ENCODE measurements around the gene RPS24.
A peak's percentile ranks its signal among the peaks of the same experiment; 100 is the strongest.

The RPS24 gene

DNA sequence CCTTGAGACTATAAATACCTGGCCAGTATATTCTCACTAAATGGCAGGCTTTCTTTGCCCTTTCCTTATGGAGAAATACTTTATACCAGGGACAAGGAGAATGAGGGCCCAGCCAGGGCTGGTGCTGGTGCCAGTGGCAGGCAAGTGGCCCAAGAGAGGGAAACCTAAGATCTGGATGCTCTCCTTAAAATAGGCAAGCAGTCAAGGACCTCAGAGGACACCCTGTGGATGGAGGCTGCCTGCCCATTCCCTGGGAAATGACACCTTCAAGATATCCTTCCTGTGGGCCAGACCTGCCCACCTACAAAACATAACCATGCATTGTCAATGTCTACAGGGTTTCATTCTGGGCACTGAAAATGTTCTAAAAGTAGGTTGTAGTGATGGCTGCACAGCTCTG lies 33.5 kb upstream of the RPS24 start:
- ChIA-PET CTCF (interaction anchor here (0.6 to 1.4 kb wide), 2 partner anchors 13 to 22 kb away, joined by 3 read pairs; no protein-coding TSS in a partner anchor), POLR2A (no interaction called here)
- no peaks in the 10 kb centered on the region for H3K4me1 ChIP-seq (ENCODE audit: control extremely low read depth in 1 of 4, control insufficient read depth in 4 of 4, insufficient read depth in 4 of 4, low read length in 3 of 4)
- H3K9me3 ChIP-seq (ENCODE audit: control extremely low read depth in 1 of 5, control insufficient read depth in 4 of 5, insufficient read depth in 2 of 5, low read depth in 1 of 5, low read length in 4 of 5): no peaks in the 10 kb centered on the region
- DNase-seq: no peak
- H3K27ac ChIP-seq (ENCODE audit: insufficient read depth in 1 of 2, low read depth in 1 of 2, low read length in 2 of 2, poor library complexity in 1 of 2, severe bottlenecking in 2 of 2): no peak overlapping the region
- no peaks in the 10 kb centered on the region for H3K27me3 ChIP-seq (replicated peaks in 2 of 5; ENCODE audit: control insufficient read depth in 4 of 5, insufficient read depth in 5 of 5, low read length in 4 of 5)
- no peak overlapping the region for H3K4me3 ChIP-seq (ENCODE audit: control insufficient read depth in 1 of 7, extremely low read depth in 1 of 7, insufficient read depth in 4 of 7, low read depth in 2 of 7, low read length in 6 of 7)
- peaks cover 27 to 59% (median 46%) of the 10 kb centered on the region in 4 experiments for H3K36me3 ChIP-seq (ENCODE audit: control insufficient read depth in 4 of 4, insufficient read depth in 4 of 4, low read length in 3 of 4)

DNA sequence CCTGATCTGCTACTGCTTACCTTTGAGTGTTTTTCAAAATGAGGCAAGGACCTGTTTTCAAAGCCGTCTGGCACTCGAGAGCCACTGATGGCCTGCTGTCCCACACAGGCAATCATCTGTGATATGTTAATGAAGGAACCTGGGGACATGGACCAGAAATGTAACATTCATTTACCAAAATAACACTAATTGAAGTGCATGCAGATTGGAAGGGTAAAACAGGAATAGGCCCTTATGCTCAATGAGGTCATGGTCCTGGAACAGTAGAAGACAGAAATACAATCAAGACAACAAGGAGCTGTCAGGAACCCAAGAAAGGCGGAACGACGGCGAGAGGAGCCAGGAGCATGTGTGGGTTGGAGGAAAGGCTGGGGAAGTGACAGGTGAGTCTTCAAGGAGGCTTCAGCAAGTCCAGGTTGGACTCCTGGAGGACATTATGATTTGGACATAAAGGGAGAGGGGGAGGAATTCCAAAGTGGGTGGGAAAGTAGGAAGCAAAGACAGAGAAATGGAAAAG lies 32.6 kb upstream of the RPS24 start:
- DNase-seq: no peak
- ChIA-PET POLR2A (interaction anchor here (0.7 kb wide), 1 partner anchor 210 kb away, joined by 4 read pairs; no protein-coding TSS in a partner anchor), CTCF (interaction anchor here (1.4 kb wide), 1 partner anchor 21 kb away, joined by 3 read pairs; no protein-coding TSS in a partner anchor)
- H3K27ac ChIP-seq (ENCODE audit: insufficient read depth in 1 of 2, low read depth in 1 of 2, low read length in 2 of 2, poor library complexity in 1 of 2, severe bottlenecking in 2 of 2): no peak overlapping the region
- H3K27me3 ChIP-seq (replicated peaks in 2 of 5; ENCODE audit: control insufficient read depth in 4 of 5, insufficient read depth in 5 of 5, low read length in 4 of 5): no peaks in the 10 kb centered on the region
- H3K9me3 ChIP-seq (ENCODE audit: control extremely low read depth in 1 of 5, control insufficient read depth in 4 of 5, insufficient read depth in 2 of 5, low read depth in 1 of 5, low read length in 4 of 5): no peaks in the 10 kb centered on the region
- no peak overlapping the region for H3K4me3 ChIP-seq (ENCODE audit: control insufficient read depth in 1 of 7, extremely low read depth in 1 of 7, insufficient read depth in 4 of 7, low read depth in 2 of 7, low read length in 6 of 7)
- 95% methylated on average over 4 of the region's 6 CpGs for WGBS (ENCODE audit: insufficient coverage)
- H3K36me3 ChIP-seq (ENCODE audit: control insufficient read depth in 4 of 4, insufficient read depth in 4 of 4, low read length in 3 of 4): peaks cover 29 to 66% (median 51%) of the 10 kb centered on the region in 4 experiments
- no peaks in the 10 kb centered on the region for H3K4me1 ChIP-seq (ENCODE audit: control extremely low read depth in 1 of 4, control insufficient read depth in 4 of 4, insufficient read depth in 4 of 4, low read length in 3 of 4)

DNA sequence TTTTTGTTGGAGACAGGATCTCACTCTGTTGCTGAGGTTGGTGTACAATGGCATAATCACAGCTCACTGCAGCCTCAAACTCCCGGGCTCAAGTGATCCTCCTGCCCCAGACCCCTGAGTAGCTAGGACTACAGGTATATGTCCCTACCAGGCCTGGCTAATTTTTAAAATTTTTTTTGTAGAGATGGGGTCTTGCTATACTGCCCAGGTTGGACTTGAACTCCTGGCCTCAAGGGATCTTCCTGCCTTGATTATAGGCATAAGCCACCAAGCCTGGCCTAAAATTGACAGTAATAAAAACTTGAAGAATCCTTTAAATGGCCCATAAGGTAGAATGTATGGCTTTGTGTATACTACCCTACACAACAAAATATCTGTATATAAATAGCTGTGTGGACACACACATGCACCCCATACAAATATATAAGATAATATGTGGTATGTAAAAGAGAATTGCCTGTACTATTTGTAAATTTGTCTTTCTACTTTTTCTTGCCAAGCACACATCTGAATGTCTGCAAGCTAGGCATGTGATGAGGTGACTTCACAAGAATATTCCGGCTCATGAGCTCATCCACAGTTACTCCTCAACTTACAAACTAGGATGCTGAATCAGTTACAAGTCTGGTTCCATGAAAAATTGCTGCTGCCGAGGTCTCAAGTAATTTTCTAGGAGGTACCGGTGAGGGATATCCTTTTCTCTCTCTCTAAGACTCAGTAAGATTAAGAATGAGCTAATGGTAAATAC lies 30.9 kb upstream of the RPS24 start:
- DNase-seq: no peak
- no peak overlapping the region for H3K4me3 ChIP-seq (ENCODE audit: control insufficient read depth in 1 of 7, extremely low read depth in 1 of 7, insufficient read depth in 4 of 7, low read depth in 2 of 7, low read length in 6 of 7)
- H3K27me3 ChIP-seq (replicated peaks in 2 of 5; ENCODE audit: control insufficient read depth in 4 of 5, insufficient read depth in 5 of 5, low read length in 4 of 5): no peaks in the 10 kb centered on the region
- H3K36me3 ChIP-seq (ENCODE audit: control insufficient read depth in 4 of 4, insufficient read depth in 4 of 4, low read length in 3 of 4): peaks cover 32 to 82% (median 62%) of the 10 kb centered on the region in 4 experiments
- H3K27ac ChIP-seq (ENCODE audit: insufficient read depth in 1 of 2, low read depth in 1 of 2, low read length in 2 of 2, poor library complexity in 1 of 2, severe bottlenecking in 2 of 2): no peak overlapping the region
- POLR2A ChIA-PET: no interaction called here
- no peaks in the 10 kb centered on the region for H3K9me3 ChIP-seq (ENCODE audit: control extremely low read depth in 1 of 5, control insufficient read depth in 4 of 5, insufficient read depth in 2 of 5, low read depth in 1 of 5, low read length in 4 of 5)
- H3K4me1 ChIP-seq (ENCODE audit: control extremely low read depth in 1 of 4, control insufficient read depth in 4 of 4, insufficient read depth in 4 of 4, low read length in 3 of 4): no peaks in the 10 kb centered on the region
- WGBS (ENCODE audit: insufficient coverage): 96% methylated on average over 4 of the region's 4 CpGs
- CTCF ChIA-PET: interaction anchor here (0.7 kb wide), 1 partner anchor 25 kb away, joined by 3 read pairs; no protein-coding TSS in a partner anchor

GRCh38 chr10:78004215-78005026 lies 29.2 kb upstream of the RPS24 start:
- H3K4me1 ChIP-seq (ENCODE audit: control extremely low read depth in 1 of 4, control insufficient read depth in 4 of 4, insufficient read depth in 4 of 4, low read length in 3 of 4): no peaks in the 10 kb centered on the region
- ChIA-PET CTCF (no interaction called here), POLR2A (interaction anchor here (0.6 kb wide), 1 partner anchor 19 kb away, joined by 3 read pairs; no protein-coding TSS in a partner anchor)
- DNase-seq: peak in 1 of 3 donors; percentile 1
- H3K9me3 ChIP-seq (ENCODE audit: control extremely low read depth in 1 of 5, control insufficient read depth in 4 of 5, insufficient read depth in 2 of 5, low read depth in 1 of 5, low read length in 4 of 5): no peaks in the 10 kb centered on the region
- no peak overlapping the region for H3K27ac ChIP-seq (ENCODE audit: insufficient read depth in 1 of 2, low read depth in 1 of 2, low read length in 2 of 2, poor library complexity in 1 of 2, severe bottlenecking in 2 of 2)
- H3K36me3 ChIP-seq (ENCODE audit: control insufficient read depth in 4 of 4, insufficient read depth in 4 of 4, low read length in 3 of 4): peaks cover 37 to 88% (median 70%) of the 10 kb centered on the region in 4 experiments
- no peaks in the 10 kb centered on the region for H3K27me3 ChIP-seq (replicated peaks in 2 of 5; ENCODE audit: control insufficient read depth in 4 of 5, insufficient read depth in 5 of 5, low read length in 4 of 5)
- H3K4me3 ChIP-seq (ENCODE audit: control insufficient read depth in 1 of 7, extremely low read depth in 1 of 7, insufficient read depth in 4 of 7, low read depth in 2 of 7, low read length in 6 of 7): no peak overlapping the region
- 93% methylated on average over 8 of the region's 16 CpGs for whole genome bisulfite sequencing (ENCODE audit: insufficient coverage)

GRCh38 chr10:78007172-78007571 lies 26.5 kb upstream of the RPS24 start:
- H3K27ac ChIP-seq (ENCODE audit: insufficient read depth in 1 of 2, low read depth in 1 of 2, low read length in 2 of 2, poor library complexity in 1 of 2, severe bottlenecking in 2 of 2): no peak overlapping the region
- no peak overlapping the region for H3K4me3 ChIP-seq (ENCODE audit: control insufficient read depth in 1 of 7, extremely low read depth in 1 of 7, insufficient read depth in 4 of 7, low read depth in 2 of 7, low read length in 6 of 7)
- H3K9me3 ChIP-seq (ENCODE audit: control extremely low read depth in 1 of 5, control insufficient read depth in 4 of 5, insufficient read depth in 2 of 5, low read depth in 1 of 5, low read length in 4 of 5): no peaks in the 10 kb centered on the region
- CTCF ChIA-PET: no interaction called here
- WGBS (ENCODE audit: insufficient coverage): no CpG with 5 or more reads among the region's 1 CpG
- DNase-seq: no peak
- POLR2A ChIA-PET: no interaction called here
- no peaks in the 10 kb centered on the region for H3K4me1 ChIP-seq (ENCODE audit: control extremely low read depth in 1 of 4, control insufficient read depth in 4 of 4, insufficient read depth in 4 of 4, low read length in 3 of 4)
- H3K27me3 ChIP-seq (replicated peaks in 2 of 5; ENCODE audit: control insufficient read depth in 4 of 5, insufficient read depth in 5 of 5, low read length in 4 of 5): no peaks in the 10 kb centered on the region
- peaks cover 25 to 86% (median 68%) of the 10 kb centered on the region in 4 experiments for H3K36me3 ChIP-seq (ENCODE audit: control insufficient read depth in 4 of 4, insufficient read depth in 4 of 4, low read length in 3 of 4)

- DNase-seq: no peak
- H3K4me1 ChIP-seq (ENCODE audit: control extremely low read depth in 1 of 4, control insufficient read depth in 4 of 4, insufficient read depth in 4 of 4, low read length in 3 of 4): no peaks in the 10 kb centered on the region
- no peak overlapping the region for H3K27ac ChIP-seq (ENCODE audit: insufficient read depth in 1 of 2, low read depth in 1 of 2, low read length in 2 of 2, poor library complexity in 1 of 2, severe bottlenecking in 2 of 2)
- H3K36me3 ChIP-seq (ENCODE audit: control insufficient read depth in 4 of 4, insufficient read depth in 4 of 4, low read length in 3 of 4): peaks cover 26 to 89% (median 65%) of the 10 kb centered on the region in 4 experiments
- no peaks in the 10 kb centered on the region for H3K27me3 ChIP-seq (replicated peaks in 2 of 5; ENCODE audit: control insufficient read depth in 4 of 5, insufficient read depth in 5 of 5, low read length in 4 of 5)
- no peak overlapping the region for H3K4me3 ChIP-seq (ENCODE audit: control insufficient read depth in 1 of 7, extremely low read depth in 1 of 7, insufficient read depth in 4 of 7, low read depth in 2 of 7, low read length in 6 of 7)
- POLR2A ChIA-PET: no interaction called here
- 80% methylated on average over 1 of the region's 6 CpGs for WGBS (ENCODE audit: insufficient coverage)
- H3K9me3 ChIP-seq (ENCODE audit: control extremely low read depth in 1 of 5, control insufficient read depth in 4 of 5, insufficient read depth in 2 of 5, low read depth in 1 of 5, low read length in 4 of 5): no peaks in the 10 kb centered on the region
- CTCF ChIA-PET: no interaction called here
Measured at GRCh38 chr10:78009662-78010061, 24.0 kb upstream of the RPS24 start.

- no peaks in the 10 kb centered on the region for H3K9me3 ChIP-seq (ENCODE audit: control extremely low read depth in 1 of 5, control insufficient read depth in 4 of 5, insufficient read depth in 2 of 5, low read depth in 1 of 5, low read length in 4 of 5)
- CTCF ChIA-PET: no interaction called here
- no peak for DNase-seq
- H3K27ac ChIP-seq (ENCODE audit: insufficient read depth in 1 of 2, low read depth in 1 of 2, low read length in 2 of 2, poor library complexity in 1 of 2, severe bottlenecking in 2 of 2): no peak overlapping the region
- POLR2A ChIA-PET: no interaction called here
- H3K4me3 ChIP-seq (ENCODE audit: control insufficient read depth in 1 of 7, extremely low read depth in 1 of 7, insufficient read depth in 4 of 7, low read depth in 2 of 7, low read length in 6 of 7): no peak overlapping the region
- 97% methylated on average over 4 of the region's 7 CpGs for WGBS (ENCODE audit: insufficient coverage)
- H3K36me3 ChIP-seq (ENCODE audit: control insufficient read depth in 4 of 4, insufficient read depth in 4 of 4, low read length in 3 of 4): peaks cover 26 to 89% (median 66%) of the 10 kb centered on the region in 4 experiments
- no peaks in the 10 kb centered on the region for H3K27me3 ChIP-seq (replicated peaks in 2 of 5; ENCODE audit: control insufficient read depth in 4 of 5, insufficient read depth in 5 of 5, low read length in 4 of 5)
- no peaks in the 10 kb centered on the region for H3K4me1 ChIP-seq (ENCODE audit: control extremely low read depth in 1 of 4, control insufficient read depth in 4 of 4, insufficient read depth in 4 of 4, low read length in 3 of 4)
Measured at GRCh38 chr10:78010278-78010677, 23.4 kb upstream of the RPS24 start.
